Heart right ventricle (tissue), 16 donors: ENCODE results near the gene MFSD6. TPM values are rescaled to one million over a fixed set of nuclear protein-coding genes. Genes with fewer than 3 reads are reported as not detected.

Source experiments
- ATAC-seq, 8 donors: fragments of 200-7000 bp; cut with Tn5 transposase; one replicate each; pipeline ENCODE4 v1.9.1; 2020; ENCODE audit warnings: mild to moderate bottlenecking in 8 of 8, moderate library complexity in 8 of 8, moderate number of reproducible peaks in 1 of 8
- DNase-seq, 2 donors: peaks; one replicate each; pipeline ENCODE4 v3.0.0-alpha.2; 2020
- H3K27ac ChIP-seq, 10 donors: fragments of 200-600 bp; sonication (generic) in 2 of 10; one replicate each; pipeline versions ENCODE4 v1.5.0 to v1.8.0; 2020 to 2022; ENCODE audit warnings: mild to moderate bottlenecking in 3 of 10
- H3K27me3 ChIP-seq, 7 donors: fragments of 200-600 bp; one replicate each; pipeline ENCODE4 v1.8.0; 2021 to 2022; ENCODE audit warnings: mild to moderate bottlenecking in 2 of 7
- H3K36me3 ChIP-seq, 9 donors: fragments of 200-600 bp; sonication (generic) in 1 of 9; one replicate each; pipeline versions ENCODE4 v1.5.0 to v1.8.0; 2020 to 2022; ENCODE audit warnings: mild to moderate bottlenecking in 2 of 9
- H3K4me1 ChIP-seq, 9 donors: fragments of 200-600 bp; sonication (generic) in 1 of 9; one replicate each; pipeline versions ENCODE4 v1.5.0 to v1.8.0; 2020 to 2022; ENCODE audit warnings: mild to moderate bottlenecking in 4 of 9
- H3K4me3 ChIP-seq, 10 donors: fragments of 200-600 bp; sonication (generic) in 2 of 10; one replicate each; pipeline versions ENCODE4 v1.5.0 to v1.8.0; 2020 to 2022; ENCODE audit warnings: mild to moderate bottlenecking in 7 of 10, moderate library complexity in 2 of 10
- H3K9me3 ChIP-seq, 11 donors: fragments of 200-600 bp in 10 of 11; sonication (generic) in 2 of 11; one replicate each; pipeline versions ENCODE4 v1.5.0 to v1.8.0; 2013 to 2022; ENCODE audit warnings: mild to moderate bottlenecking in 2 of 11, control low read depth in 1 of 11, moderate library complexity in 1 of 11
- CTCF ChIP-seq, 9 donors: fragments of 200-600 bp; sonication (generic) in 2 of 9; IDR thresholded peaks; one replicate each; pipeline versions ENCODE4 v1.5.0 to v1.8.0; 2021 to 2022; ENCODE audit warnings: antibody characterized with exemption in 9 of 9, mild to moderate bottlenecking in 5 of 9, moderate library complexity in 1 of 9
- WGBS, 2 donors: extraction: QIAGEN DNeasy Blood & Tissue Kit; methylation state at CpG; one replicate each; pipeline ENCODE4 v1.1.7; 2013; ENCODE audit warnings: inconsistent platforms in 1 of 2; 5-methylcytosine and 5-hydroxymethylcytosine counted together
- intact Hi-C, 10 donors: fragments of 100-400 bp; cut with DNase I; formaldehyde crosslinking; loops; one replicate each; pipeline versions ENCODE4 v1.11.1 to v1.14.2; 2022
- polyA plus RNA-seq, 2 donors: library from polyadenylated mRNA; stranded (reverse); fragments of 200-250 nt; gene quantifications; one replicate each; pipeline ENCODE4 v1.2.3, GENCODE V29; 2013
- total RNA-seq, 10 donors: library from RNA; stranded (reverse); fragmentation: NEBNext Ultra II Directional in 3 of 10; extraction: Animal tissue kit (Norgen Biotek cat#: 25700) in 3 of 10; gene quantifications; one replicate each; pipeline versions ENCODE4 v1.2.1 to v1.2.4, GENCODE V29; 2021 to 2023
- donor health status: Arrhythmogenic right ventricular cardiomyopathy.
- donor health status: ischemic (EF 13 %, LVEDD 7.1; RV severe dilation, severe dysfunction).
- donor health status: healthy with polysubstance abuse.
- donor health status: DM: no; HTN: yes; CAD: no.
- donor health status: DM: no; HTN: no; CAD: no.
- donor health status: ischemic (EF 25% LVEDD 6.9; RV normal size, moderate dysfunction).
- donor health status: ischemic (EF 25% LVEDD 5.7; RV mildly dilated, moderate dysfunction).
- donor health status: healthy.
- donor health status: DM: yes; HTN: yes; CAD: no.
- donor health status: Ischemic cardiomyopathy.
- donor health status: ischemic (EF 35%, LVEDD 5.7; RV mildly dilated, moderate dysfunction).
- donor health status: nonischemic (EF 11% LVEDD 7.7; RV severe dilation, severe dysfunction).
- donor health status: DM: yes; HTN: yes; CAD: no.
- donor health status: PGD.
- donor health status: ischemic (EF 29% LVEDD 5.4; RV normal size, mild dysfunction).
- donor health status: nonischemic (EF 23%, LVEDD 6.1; RV moderate dilation, normal function).

The MFSD6 gene
- total and polyA plus RNA-seq, 12 donors: 9.7 to 26.7 (median 15.9) TPM

DNA sequence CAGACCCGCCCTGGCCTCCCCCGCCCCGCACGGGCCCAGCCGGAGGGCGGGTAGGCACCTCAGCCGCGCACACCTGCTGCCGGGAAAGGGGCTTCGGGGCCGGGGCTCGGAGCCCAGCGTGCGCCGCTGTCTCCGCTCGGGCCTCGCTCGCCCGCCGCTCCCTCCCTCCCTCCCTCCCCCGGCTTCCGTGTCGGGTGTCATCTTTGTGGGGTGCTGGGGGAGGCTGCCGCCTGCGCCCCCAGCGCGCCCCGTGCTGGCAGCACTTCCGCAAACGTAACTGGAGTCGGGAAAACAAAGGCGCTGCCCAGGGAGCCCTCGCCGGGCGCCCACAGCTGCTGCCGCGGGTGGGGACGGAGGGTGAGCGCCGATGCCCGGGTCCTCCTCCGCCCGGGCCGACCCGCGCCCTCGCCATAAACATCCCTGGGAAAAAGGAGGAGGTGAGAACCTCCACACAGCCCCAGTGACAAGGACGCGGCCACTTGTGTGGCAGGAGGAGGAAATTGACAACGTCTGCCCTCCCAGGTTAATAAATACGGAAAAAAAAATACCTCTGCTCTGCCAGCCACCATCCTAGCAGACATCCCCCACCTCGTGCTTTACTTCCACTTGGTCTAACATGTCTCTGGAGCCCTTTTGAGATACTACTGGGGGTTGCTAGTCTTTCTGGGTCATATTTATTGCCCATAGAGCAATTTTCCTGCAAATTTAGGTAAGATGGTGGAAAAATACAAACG is 550 bp downstream of the MFSD6 start:
- Histone ChIP-seq H3K36me3 (no peaks in the 10 kb centered on the region), H3K4me1 (peaks cover 0 to 50% (median 35%) of the 10 kb centered on the region in 9 donors), H3K27me3 (peaks cover 0 to 6% (median 0%) of the 10 kb centered on the region in 7 donors), H3K9me3 (no peaks in the 10 kb centered on the region), H3K27ac (peak overlapping the region; percentile 81 to 95 (median 90)), H3K4me3 (peak overlapping the region; percentile 60 to 97 (median 84))
- peak; percentile 34 to 62 (median 58) for ATAC-seq
- intact Hi-C loops: loop anchor here in 5 of 10 donors (5.0 to 10.0 kb wide), 6 partner anchors 59 to 276 kb away; partner anchors contain the start of gene NAB1 (in 1 of the 5)
- no peak for TF ChIP-seq CTCF (IDR thresholded peaks at IDR 0.05)
- 1 to 2% methylated on average over 51 to 54 of the region's 54 CpGs for WGBS, 2 donors
- DNase-seq: peak; percentile 29 to 61

- H3K36me3 ChIP-seq: no peaks in the 10 kb centered on the region
- ATAC-seq: no peak
- peaks cover 0 to 6% (median 0%) of the 10 kb centered on the region in 7 donors for H3K27me3 ChIP-seq
- no peaks in the 10 kb centered on the region for H3K9me3 ChIP-seq
- peak overlapping the region in 5 of 10 donors; percentile 85 to 95 (median 92) for H3K27ac ChIP-seq
- DNase-seq: no peak
- TF ChIP-seq CTCF (IDR thresholded peaks at IDR 0.05): no peak
- H3K4me1 ChIP-seq: peaks cover 0 to 57% (median 39%) of the 10 kb centered on the region in 9 donors
- H3K4me3 ChIP-seq: peak overlapping the region in 9 of 10 donors; percentile 60 to 97 (median 84)
- 36 to 47% methylated on average over 2 of the region's 2 CpGs for WGBS, 2 donors
- intact Hi-C loops: loop anchor here in 6 of 10 donors (5.0 to 10.0 kb wide), 7 partner anchors 55 to 275 kb away; partner anchors contain the start of gene NAB1 (in 1 of the 6)
These were observed 1.5 kb downstream of the MFSD6 start for GRCh38 chr2:190409616-190410015.

- H3K9me3 ChIP-seq: no peaks in the 10 kb centered on the region
- no peaks in the 10 kb centered on the region for H3K36me3 ChIP-seq
- peak overlapping the region in 5 of 10 donors; percentile 4 to 95 (median 92) for H3K27ac ChIP-seq
- intact Hi-C loops: loop anchor here in 2 of 10 donors (10.0 kb wide), 1 partner anchor 55 kb away; no protein-coding TSS in a partner anchor
- peak overlapping the region in 4 of 10 donors; percentile 84 to 97 (median 84) for H3K4me3 ChIP-seq
- no peak for TF ChIP-seq CTCF (IDR thresholded peaks at IDR 0.05)
- ATAC-seq: no peak
- peaks cover 0 to 6% (median 0%) of the 10 kb centered on the region in 7 donors for H3K27me3 ChIP-seq
- WGBS, 2 donors: 65 to 76% methylated on average over 3 of the region's 3 CpGs
- H3K4me1 ChIP-seq: peaks cover 0 to 61% (median 40%) of the 10 kb centered on the region in 9 donors
- no peak for DNase-seq
These were observed 2.0 kb downstream of the MFSD6 start for GRCh38 chr2:190410166-190410565.

- Histone ChIP-seq H3K36me3 (no peaks in the 10 kb centered on the region), H3K27ac (peak overlapping the region in 2 of 10 donors; percentile 39 to 42), H3K27me3 (peaks cover 0 to 6% (median 0%) of the 10 kb centered on the region in 7 donors), H3K4me1 (peaks cover 0 to 82% (median 52%) of the 10 kb centered on the region in 9 donors), H3K4me3 (no peak overlapping the region), H3K9me3 (no peaks in the 10 kb centered on the region)
- ATAC-seq (no peak), DNase-seq (no peak)
- 62 to 65% methylated on average over 3 of the region's 3 CpGs for WGBS, 2 donors
- no peak for TF ChIP-seq CTCF (IDR thresholded peaks at IDR 0.05)
- intact Hi-C loops: loop anchor here in 2 of 10 donors (10.0 kb wide), 1 partner anchor 52 kb away; no protein-coding TSS in a partner anchor
These were observed 4.8 kb downstream of the MFSD6 start for GRCh38 chr2:190412966-190413365.
